Adrenal gland (tissue), 12 donors: ENCODE results near the gene GRIA4. TPM values are rescaled to one million over a fixed set of nuclear protein-coding genes. Genes with fewer than 3 reads are reported as not detected.

ENCODE experiments used
- DNase-seq, 7 donors: peaks; one replicate each; pipeline ENCODE4 v3.0.0-alpha.2; 2019 to 2020
- H3K27ac ChIP-seq, 5 donors: fragments of 200-600 bp; sonication (generic) in 4 of 5; 1 replicate in 3 of 5; 2 replicates in 2 of 5; pipeline versions ENCODE4 v1.5.1 to v1.8.0; 2016 to 2020; ENCODE audit warnings: mild to moderate bottlenecking in 1 of 5
- H3K27me3 ChIP-seq: fragments of 200-600 bp; 2 replicates; pipeline ENCODE4 v1.8.0; 2021
- H3K36me3 ChIP-seq, 2 donors: fragments of 200-600 bp; replicated peaks in 1 of 2; 1 replicate in 1 of 2; 2 replicates in 1 of 2; pipeline versions ENCODE4 v1.5.1 to v1.8.0; 2018 to 2022
- H3K4me1 ChIP-seq, 2 donors: fragments of 200-600 bp; replicated peaks in 1 of 2; 1 replicate in 1 of 2; 2 replicates in 1 of 2; pipeline versions ENCODE4 v1.5.1 to v1.8.0; 2018 to 2021
- H3K4me3 ChIP-seq, 4 donors: fragments of 200-600 bp; sonication (generic) in 3 of 4; one replicate each; pipeline ENCODE4 v1.5.1; 2016 to 2018
- H3K9me3 ChIP-seq, 3 donors: fragments of 200-600 bp; sonication (generic) in 1 of 3; replicated peaks in 1 of 3; 1 replicate in 2 of 3; 2 replicates in 1 of 3; pipeline versions ENCODE4 v1.5.1 to v1.8.0; 2016 to 2021
- POLR2A ChIP-seq, 2 donors: fragments of 450-650 bp; IDR thresholded peaks; one replicate each; pipeline ENCODE4 v1.6.1; 2017; ENCODE audit warnings: antibody characterized with exemption in 2 of 2, mild to moderate bottlenecking in 2 of 2, moderate library complexity in 1 of 2
- WGBS, 4 donors: extraction: QIAGEN DNeasy Blood & Tissue Kit in 2 of 4; methylation state at CpG; one replicate each; pipeline versions ENCODE4 v1.1.5 to v1.1.7; 2013 to 2017; 5-methylcytosine and 5-hydroxymethylcytosine counted together
- intact Hi-C, 2 donors: fragments of 100-400 bp; cut with DNase I; formaldehyde crosslinking; loops; one replicate each; pipeline versions ENCODE4 v1.14.1 to v1.15.0; 2022 to 2023
- polyA plus RNA-seq, 3 donors: library from polyadenylated mRNA; stranded (reverse); fragments of 200-250 nt in 2 of 3; fragments of 350-450 nt in 1 of 3; fragmentation: Illumina TruSeq in 1 of 3; extraction: RNeasy Lipid Tissue Mini Kit (QIAGEN cat#74804) in 1 of 3; gene quantifications; one replicate each; pipeline ENCODE4 v1.2.3, GENCODE V29; 2013 to 2014
- total RNA-seq, 9 donors: library from RNA; depleted of rRNA in 4 of 9; stranded (reverse); fragments of >200 nt in 4 of 9; fragments of 120-200 nt in 1 of 9; fragmentation: NEBNext Ultra II Directional in 1 of 9; extraction: Animal tissue kit (Norgen Biotek cat#: 25700) in 1 of 9; gene quantifications; one replicate each; pipeline versions ENCODE4 v1.1.0 to v1.2.4, GENCODE V29; 2013 to 2023
- TF ChIP-seq, protein P1 (sequence below), 6 experiments: fragments of 450-650 bp in 4 of 6; fragments of 200-600 bp in 2 of 6; sonication (generic) in 1 of 6; IDR thresholded peaks; 1 replicate in 5 of 6; 2 replicates in 1 of 6; pipeline versions ENCODE4 v1.5.1 to v1.8.0; 2016 to 2021; ENCODE audit warnings: antibody characterized with exemption in 6 of 6, mild to moderate bottlenecking in 2 of 6, moderate library complexity in 1 of 6
- donor health status: healthy with polysubstance abuse.
- donor health status: Bipolar disorder and iron deficiency.
- donor health status: DM: yes; HTN: yes; CAD: no.
- donor health status: DM: no; HTN: no; CAD: no.
- donor health status: DM: no; HTN: no; CAD: no.
- donor health status: DM: yes; HTN: yes; CAD: no.

The GRIA4 gene
- total and polyA plus RNA-seq, 12 donors, result 0.16 to 6.2 (median 2.0) TPM; not detected in 3

- no peak for DNase-seq
- H3K9me3 ChIP-seq, result no peaks in the 10 kb centered on the region
- no peak overlapping the region for H3K4me3 ChIP-seq
- H3K27me3 ChIP-seq, result no peaks in the 10 kb centered on the region
- H3K36me3 ChIP-seq, result no peaks in the 10 kb centered on the region
- no peak overlapping the region for H3K27ac ChIP-seq
- TF ChIP-seq POLR2A (IDR thresholded peaks at IDR 0.05), result no peak
- TF ChIP-seq, protein P1, sequence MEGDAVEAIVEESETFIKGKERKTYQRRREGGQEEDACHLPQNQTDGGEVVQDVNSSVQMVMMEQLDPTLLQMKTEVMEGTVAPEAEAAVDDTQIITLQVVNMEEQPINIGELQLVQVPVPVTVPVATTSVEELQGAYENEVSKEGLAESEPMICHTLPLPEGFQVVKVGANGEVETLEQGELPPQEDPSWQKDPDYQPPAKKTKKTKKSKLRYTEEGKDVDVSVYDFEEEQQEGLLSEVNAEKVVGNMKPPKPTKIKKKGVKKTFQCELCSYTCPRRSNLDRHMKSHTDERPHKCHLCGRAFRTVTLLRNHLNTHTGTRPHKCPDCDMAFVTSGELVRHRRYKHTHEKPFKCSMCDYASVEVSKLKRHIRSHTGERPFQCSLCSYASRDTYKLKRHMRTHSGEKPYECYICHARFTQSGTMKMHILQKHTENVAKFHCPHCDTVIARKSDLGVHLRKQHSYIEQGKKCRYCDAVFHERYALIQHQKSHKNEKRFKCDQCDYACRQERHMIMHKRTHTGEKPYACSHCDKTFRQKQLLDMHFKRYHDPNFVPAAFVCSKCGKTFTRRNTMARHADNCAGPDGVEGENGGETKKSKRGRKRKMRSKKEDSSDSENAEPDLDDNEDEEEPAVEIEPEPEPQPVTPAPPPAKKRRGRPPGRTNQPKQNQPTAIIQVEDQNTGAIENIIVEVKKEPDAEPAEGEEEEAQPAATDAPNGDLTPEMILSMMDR (IDR thresholded peaks at IDR 0.05), result no peak
- intact Hi-C loops, result no loop called here
- WGBS, 4 donors, result 68 to 88% (median 81%) methylated on average over 2 of the region's 2 CpGs
- H3K4me1 ChIP-seq, result no peaks in the 10 kb centered on the region
Measured at GRCh38 chr11:105579111-105579510, 30.8 kb upstream of the GRIA4 start.

- H3K4me1 ChIP-seq, result no peaks in the 10 kb centered on the region
- no peaks in the 10 kb centered on the region for H3K27me3 ChIP-seq
- TF ChIP-seq POLR2A (IDR thresholded peaks at IDR 0.05), result no peak
- TF ChIP-seq, protein P1 (IDR thresholded peaks at IDR 0.05), result no peak
- no peaks in the 10 kb centered on the region for H3K9me3 ChIP-seq
- H3K36me3 ChIP-seq, result no peaks in the 10 kb centered on the region
- intact Hi-C loops, result no loop called here
- H3K27ac ChIP-seq, result no peak overlapping the region
- no peak overlapping the region for H3K4me3 ChIP-seq
- no peak for DNase-seq
- 64 to 79% (median 68%) methylated on average over 4 of the region's 4 CpGs for WGBS, 4 donors
Measured at GRCh38 chr11:105582497-105582896, 27.4 kb upstream of the GRIA4 start.

- DNase-seq, result no peak
- no peak for TF ChIP-seq POLR2A (IDR thresholded peaks at IDR 0.05)
- TF ChIP-seq, protein P1 (IDR thresholded peaks at IDR 0.05), result no peak
- Histone ChIP-seq H3K27me3 (no peaks in the 10 kb centered on the region), H3K27ac (no peak overlapping the region), H3K4me1 (no peaks in the 10 kb centered on the region), H3K9me3 (no peaks in the 10 kb centered on the region), H3K36me3 (no peaks in the 10 kb centered on the region), H3K4me3 (no peak overlapping the region)
- intact Hi-C loops, result no loop called here
- WGBS, 4 donors, result 68 to 76% (median 73%) methylated on average over 2 of the region's 2 CpGs
Measured at GRCh38 chr11:105588001-105588400, 21.9 kb upstream of the GRIA4 start.

GRCh38 chr11:105589346-105589745 lies 20.5 kb upstream of the GRIA4 start:
- H3K36me3 ChIP-seq, result no peaks in the 10 kb centered on the region
- no peak overlapping the region for H3K4me3 ChIP-seq
- intact Hi-C loops, result no loop called here
- no peak overlapping the region for H3K27ac ChIP-seq
- H3K4me1 ChIP-seq, result no peaks in the 10 kb centered on the region
- TF ChIP-seq, protein P1 (IDR thresholded peaks at IDR 0.05), result no peak
- TF ChIP-seq POLR2A (IDR thresholded peaks at IDR 0.05), result no peak
- WGBS, 4 donors, result 78 to 87% (median 83%) methylated on average over 4 of the region's 4 CpGs
- no peak for DNase-seq
- no peaks in the 10 kb centered on the region for H3K9me3 ChIP-seq
- H3K27me3 ChIP-seq, result no peaks in the 10 kb centered on the region
